Left ventricle myocardium inferior (tissue), 1 donor: ENCODE results near the gene KDM5B. TPM values are rescaled to one million over a fixed set of nuclear protein-coding genes. Genes with fewer than 3 reads are reported as not detected.

Experiments
- DNase-seq: peaks from one replicate; pipeline ENCODE4 v3.0.0-alpha.2; 2020
- H3K27ac ChIP-seq: fragments of 200-600 bp; replicated peaks from 2 replicates; pipeline ENCODE4 v1.8.0; 2021
- H3K27me3 ChIP-seq: fragments of 200-600 bp; 2 replicates; pipeline ENCODE4 v1.8.0; 2021; ENCODE audit warnings: low read depth
- H3K36me3 ChIP-seq: fragments of 200-600 bp; 2 replicates; pipeline ENCODE4 v1.8.0; 2021
- H3K4me1 ChIP-seq: fragments of 200-600 bp; 2 replicates; pipeline ENCODE4 v1.8.0; 2021
- H3K4me3 ChIP-seq: fragments of 200-600 bp; 2 replicates; pipeline ENCODE4 v1.8.0; 2021; ENCODE audit warnings: mild to moderate bottlenecking, moderate library complexity
- H3K9me3 ChIP-seq: fragments of 200-600 bp; replicated peaks from 2 replicates; pipeline ENCODE4 v1.8.0; 2021
- CTCF ChIP-seq: fragments of 200-600 bp; IDR thresholded peaks from 2 replicates; pipeline ENCODE4 v1.8.0; 2021; ENCODE audit warnings: antibody characterized with exemption, mild to moderate bottlenecking, borderline replicate concordance
- intact Hi-C: fragments of 100-400 bp; cut with micrococcal nuclease; formaldehyde crosslinking; loops from one replicate; pipeline ENCODE4 v1.11.0; 2022
- long read RNA-seq: library from polyadenylated mRNA; unstranded; transcript quantifications from one replicate; pipeline ENCODE4 v2.0.0, GENCODE V29; 2021
- total RNA-seq: library from RNA; stranded (reverse); fragmentation: NEBNext Ultra II Directional; extraction: Animal tissue kit (Norgen Biotek cat#: 25700); gene quantifications from one replicate; pipeline ENCODE4 v1.2.1, GENCODE V29; 2021
- donor health status: DM: no; HTN: yes; CAD: no; lungs with severe emphysema.

Gene KDM5B
- total RNA-seq = 11.9 TPM
- long read RNA-seq, partial matches to known transcripts = 4 of 4 reads
- long read RNA-seq, other reads (novel, unspliced or antisense) = 0 of 4 reads

- H3K36me3 ChIP-seq = no peaks in the 10 kb centered on the region
- H3K4me3 ChIP-seq = peak within 1 kb of the TSS; percentile 100
- no peak for TF ChIP-seq CTCF
- H3K27ac ChIP-seq = peak within 1 kb of the TSS; percentile 81
- no peaks in the 10 kb centered on the region for H3K27me3 ChIP-seq
- peak; percentile 75 for DNase-seq
- no peaks in the 10 kb centered on the region for H3K9me3 ChIP-seq
- intact Hi-C loops = no loop called here
- peaks cover 72% of the 10 kb centered on the region for H3K4me1 ChIP-seq
Measured at GRCh38 chr1:202807926-202808757, at the start of gene KDM5B. Gene KDM5B, minus strand, starts transcription at chr1:202808421. Its CDS starts 116 bp downstream, at chr1:202808305.

- intact Hi-C loops = no loop called here
- Histone ChIP-seq H3K36me3 (no peaks in the 10 kb centered on the region), H3K9me3 (no peaks in the 10 kb centered on the region), H3K27ac (no peak overlapping the region), H3K4me1 (peaks cover 20% of the 10 kb centered on the region), H3K27me3 (no peaks in the 10 kb centered on the region), H3K4me3 (no peak overlapping the region)
- no peak for TF ChIP-seq CTCF
- DNase-seq = no peak
Measured at GRCh38 chr1:202857136-202857610, 49.0 kb upstream of the KDM5B start.

GRCh38 chr1:202856014-202856413 lies 47.8 kb upstream of the KDM5B start:
- intact Hi-C loops = no loop called here
- Histone ChIP-seq H3K4me1 (peaks cover 11% of the 10 kb centered on the region), H3K27ac (no peak overlapping the region), H3K27me3 (no peaks in the 10 kb centered on the region), H3K4me3 (no peak overlapping the region), H3K36me3 (no peaks in the 10 kb centered on the region), H3K9me3 (no peaks in the 10 kb centered on the region)
- TF ChIP-seq CTCF = no peak
- DNase-seq = no peak

GRCh38 chr1:202854787-202855186 lies 46.6 kb upstream of the KDM5B start:
- DNase-seq = no peak
- H3K27ac ChIP-seq = no peak overlapping the region
- no peak overlapping the region for H3K4me3 ChIP-seq
- no peak for TF ChIP-seq CTCF
- peaks cover 6% of the 10 kb centered on the region for H3K4me1 ChIP-seq
- intact Hi-C loops = no loop called here
- H3K27me3 ChIP-seq = no peaks in the 10 kb centered on the region
- H3K36me3 ChIP-seq = no peaks in the 10 kb centered on the region
- no peaks in the 10 kb centered on the region for H3K9me3 ChIP-seq

- peak; percentile 40 for TF ChIP-seq CTCF
- Histone ChIP-seq H3K4me3 (no peak overlapping the region), H3K9me3 (no peaks in the 10 kb centered on the region), H3K27me3 (no peaks in the 10 kb centered on the region), H3K4me1 (no peaks in the 10 kb centered on the region), H3K36me3 (no peaks in the 10 kb centered on the region), H3K27ac (no peak overlapping the region)
- intact Hi-C loops = no loop called here
- no peak for DNase-seq
Measured at GRCh38 chr1:202852163-202852904, 44.1 kb upstream of the KDM5B start.
